Keratinocyte (primary cell): Measurements from ENCODE around the gene PALM2AKAP2. TPM values are rescaled to one million over a fixed set of nuclear protein-coding genes. Genes with fewer than 3 reads are reported as not detected.

ENCODE experiments used
- DNase-seq: peaks from one replicate; pipeline ENCODE4 v3.0.0-alpha.2; 2011; ENCODE audit warnings: low read depth, missing footprints, low spot score
- FAIRE-seq: peaks from 2 replicates; lab custom pipeline; 2011; peaks lifted over from hg19 to GRCh38; lab: Jason Lieb, UNC
- H2AFZ ChIP-seq: 2 replicates; pipeline ENCODE4 v1.6.0; 2012; ENCODE audit warnings: low read length, control low read depth, inconsistent platforms; ENCODE audit not compliant: control insufficient read depth
- H3K27ac ChIP-seq: 2 replicates; pipeline ENCODE4 v1.5.1; 2011; ENCODE audit warnings: low read length; ENCODE audit not compliant: control insufficient read depth, insufficient read depth
- H3K27me3 ChIP-seq: 3 replicates; pipeline ENCODE4 v1.6.0; 2011; ENCODE audit warnings: low read length; ENCODE audit not compliant: control insufficient read depth, insufficient read depth; ENCODE audit errors: extremely low read depth
- H3K36me3 ChIP-seq, 2 experiments: 2 replicates in 1 of 2; 3 replicates in 1 of 2; pipeline ENCODE4 v1.5.1; 2011; ENCODE audit warnings: low read length in 2 of 2, mild to moderate bottlenecking in 1 of 2; ENCODE audit not compliant: control insufficient read depth in 2 of 2, insufficient read depth in 2 of 2; ENCODE audit errors: extremely low read depth in 1 of 2
- H3K4me1 ChIP-seq: 3 replicates; pipeline ENCODE4 v1.5.1; 2011; ENCODE audit warnings: low read length; ENCODE audit not compliant: control insufficient read depth, insufficient read depth; ENCODE audit errors: extremely low read depth
- H3K4me2 ChIP-seq: 3 replicates; pipeline ENCODE4 v1.6.0; 2011; ENCODE audit warnings: low read depth, low read length; ENCODE audit not compliant: control insufficient read depth, insufficient read depth; ENCODE audit errors: extremely low read depth
- H3K4me3 ChIP-seq, 3 experiments: fragments of 200-600 bp in 1 of 3; sonication (generic) in 1 of 3; 2 replicates in 2 of 3; 3 replicates in 1 of 3; pipeline ENCODE4 v1.5.1; 2011 to 2016; ENCODE audit warnings: low read length in 3 of 3, mild to moderate bottlenecking in 3 of 3, control low read depth in 2 of 3, inconsistent platforms in 1 of 3, low read depth in 1 of 3, mixed read lengths in 1 of 3, mixed run types in 1 of 3, moderate library complexity in 1 of 3; ENCODE audit not compliant: control insufficient read depth in 2 of 3, insufficient read depth in 2 of 3; ENCODE audit errors: extremely low read depth in 1 of 3
- H3K79me2 ChIP-seq: 2 replicates; pipeline ENCODE4 v1.6.0; 2012; ENCODE audit warnings: low read length; ENCODE audit not compliant: control insufficient read depth, insufficient read depth
- H3K9ac ChIP-seq: 3 replicates; pipeline ENCODE4 v1.6.0; 2011; ENCODE audit warnings: low read length; ENCODE audit not compliant: control insufficient read depth, insufficient read depth; ENCODE audit errors: extremely low read depth
- H3K9me1 ChIP-seq: 3 replicates; pipeline ENCODE4 v1.6.0; 2011; ENCODE audit warnings: low read length; ENCODE audit not compliant: control insufficient read depth, insufficient read depth; ENCODE audit errors: extremely low read depth
- H3K9me3 ChIP-seq: 2 replicates; pipeline ENCODE4 v1.5.1; 2012; ENCODE audit warnings: low read depth, low read length; ENCODE audit not compliant: control insufficient read depth
- H4K20me1 ChIP-seq: 3 replicates; pipeline ENCODE4 v1.6.0; 2011; ENCODE audit warnings: low read length; ENCODE audit not compliant: control insufficient read depth, insufficient read depth; ENCODE audit errors: extremely low read depth
- CTCF ChIP-seq, 3 experiments: IDR thresholded peaks in 1 of 3; conservative IDR thresholded peaks in 1 of 3; optimal IDR thresholded peaks in 1 of 3; 2 replicates in 2 of 3; 3 replicates in 1 of 3; pipeline versions ENCODE3 to v1.5.1; 2011; ENCODE audit warnings: low read length in 3 of 3, mild to moderate bottlenecking in 3 of 3, moderate library complexity in 2 of 3, control low read depth in 1 of 3, inconsistent platforms in 1 of 3; ENCODE audit not compliant: insufficient read depth in 2 of 3; ENCODE audit errors: extremely low read depth in 1 of 3
- EZH2 ChIP-seq: IDR thresholded peaks from one replicate; pipeline ENCODE4 v1.6.1; 2012; ENCODE audit warnings: inconsistent platforms, mild to moderate bottlenecking, low read length, moderate library complexity
- dilution Hi-C: fragments of 300-500 bp; cut with MboI; formaldehyde crosslinking; loops from one replicate; pipeline ENCODE4 v1.7.0; 2020; ENCODE audit warnings: low sequenced_read_pairs; ENCODE audit not compliant: extremely low pct_ligation_motif_present
- polyA plus RNA-seq, 5 experiments: library from polyadenylated mRNA; depleted of rRNA in 3 of 5; stranded (reverse) in 3 of 5; stranded (forward) in 1 of 5; unstranded in 1 of 5; fragments of >200 nt; gene quantifications; 1 replicate in 1 of 5; 2 replicates in 3 of 5; 3 replicates in 1 of 5; pipeline versions ENCODE4 v1.2.1 to v1.2.3, GENCODE V29; 2011 to 2012; ENCODE audit warnings: missing spikeins in 2 of 5, low read depth in 1 of 5, low replicate concordance in 1 of 5

The PALM2AKAP2 gene
- polyA plus RNA-seq, 1 donor (not counting 4 experiments of a cell fraction or from before 2014, with no cell fraction given) = 3.6 TPM

GRCh38 chr9:109771087-109771486, 8.9 kb upstream of the PALM2AKAP2 start:
- Histone ChIP-seq H3K36me3 (no peaks in the 10 kb centered on the region), H3K4me3 (peak overlapping the region in 1 of 3 experiments; percentile 3), H3K79me2 (no peaks in the 10 kb centered on the region), H3K27me3 (no peaks in the 10 kb centered on the region), H3K4me1 (peaks cover 33% of the 10 kb centered on the region), H3K9me1 (no peaks in the 10 kb centered on the region), H3K4me2 (peak overlapping the region; percentile 50), H3K9ac (no peak overlapping the region), H3K9me3 (no peaks in the 10 kb centered on the region), H4K20me1 (no peaks in the 10 kb centered on the region), H3K27ac (no peak overlapping the region), H2AFZ (peak overlapping the region; percentile 19)
- dilution Hi-C loops = no loop called here
- FAIRE-seq (peak; percentile 79), DNase-seq (peak; percentile 64)
- no peak for TF ChIP-seq EZH2
- no peak for TF ChIP-seq CTCF (optimal IDR thresholded peaks at IDR 0.05 in 1 of 3, IDR thresholded peaks at IDR 0.05 in 1 of 3, conservative IDR thresholded peaks at IDR 0.05 in 1 of 3; ENCODE audit: extremely low read depth in 1 of 3, insufficient read depth in 2 of 3, low read length in 3 of 3)

GRCh38 chr9:109771796-109772531, 8.0 kb upstream of the PALM2AKAP2 start:
- peak overlapping the region; percentile 50 for H3K4me2 ChIP-seq
- peaks cover 36% of the 10 kb centered on the region for H3K4me1 ChIP-seq
- no peak overlapping the region for H3K4me3 ChIP-seq
- H4K20me1 ChIP-seq = no peaks in the 10 kb centered on the region
- H3K36me3 ChIP-seq = no peaks in the 10 kb centered on the region
- peak overlapping the region; percentile 32 for H2AFZ ChIP-seq
- H3K27ac ChIP-seq = no peak overlapping the region
- no peak for DNase-seq
- TF ChIP-seq EZH2 = no peak
- TF ChIP-seq CTCF (optimal IDR thresholded peaks at IDR 0.05 in 1 of 3, IDR thresholded peaks at IDR 0.05 in 1 of 3, conservative IDR thresholded peaks at IDR 0.05 in 1 of 3; ENCODE audit: extremely low read depth in 1 of 3, insufficient read depth in 2 of 3, low read length in 3 of 3) = no peak
- H3K79me2 ChIP-seq = no peaks in the 10 kb centered on the region
- peak; percentile 58 for FAIRE-seq
- dilution Hi-C loops = no loop called here
- no peaks in the 10 kb centered on the region for H3K9me1 ChIP-seq
- H3K27me3 ChIP-seq = no peaks in the 10 kb centered on the region
- H3K9me3 ChIP-seq = no peaks in the 10 kb centered on the region
- H3K9ac ChIP-seq = no peak overlapping the region
